Endothelial cell of umbilical vein (primary cell): ENCODE results near the gene DDIT4. TPM values are rescaled to one million over a fixed set of nuclear protein-coding genes. Genes with fewer than 3 reads are reported as not detected.

Experiments
- BruUV-seq: library from RNA; stranded (reverse); fragments of 400-500 nt; replicated peaks from 2 replicates; lab custom pipeline; 2021; lab: Mats Ljungman, UMichigan
- CTCF ChIA-PET: fragments of 300-600, 350-600 bp; sonication (Branson Sonifier 250); formaldehyde crosslinking; loops from one replicate; lab custom pipeline; 2021; ENCODE audit warnings: antibody characterized with exemption, inconsistent platforms; lab: Charles Lee
- POLR2A ChIA-PET: fragments of 300-600, 350-600 bp; sonication (Branson Sonifier 250); formaldehyde crosslinking; loops from one replicate; lab custom pipeline; 2021; ENCODE audit warnings: antibody characterized with exemption, inconsistent platforms; lab: Charles Lee
- DNase-seq: peaks from one replicate; pipeline ENCODE4 v3.0.0-alpha.2; 2011; ENCODE audit warnings: low read depth, low spot score
- FAIRE-seq: peaks from 2 replicates; lab custom pipeline; 2011; peaks lifted over from hg19 to GRCh38; lab: Jason Lieb, UNC
- H2AFZ ChIP-seq: 2 replicates; pipeline ENCODE4 v1.6.0; 2012; ENCODE audit warnings: low read depth, low read length, control low read depth, inconsistent platforms
- H3K27ac ChIP-seq: 2 replicates; pipeline ENCODE4 v1.5.1; 2011; ENCODE audit warnings: low read depth, mild to moderate bottlenecking, control low read depth, low read length, moderate library complexity; ENCODE audit not compliant: insufficient read depth
- H3K27me3 ChIP-seq, 2 experiments: 2 replicates each; pipeline versions ENCODE4 v1.6.0 to v1.6.1; 2011; ENCODE audit warnings: low read length in 2 of 2, mixed read lengths in 1 of 2; ENCODE audit not compliant: control insufficient read depth in 2 of 2, insufficient read depth in 2 of 2
- H3K36me3 ChIP-seq, 2 experiments: 2 replicates in 1 of 2; 3 replicates in 1 of 2; pipeline ENCODE4 v1.5.1; 2011; ENCODE audit warnings: low read length in 2 of 2, mild to moderate bottlenecking in 1 of 2, moderate library complexity in 1 of 2; ENCODE audit not compliant: control insufficient read depth in 2 of 2, insufficient read depth in 2 of 2; ENCODE audit errors: extremely low read depth in 1 of 2
- H3K4me1 ChIP-seq: 3 replicates; pipeline ENCODE4 v1.5.1; 2011; ENCODE audit warnings: mild to moderate bottlenecking, low read length; ENCODE audit not compliant: control insufficient read depth, insufficient read depth; ENCODE audit errors: extremely low read depth
- H3K4me2 ChIP-seq: 2 replicates; pipeline ENCODE4 v1.6.1; 2011; ENCODE audit warnings: low read length, control low read depth, mixed read lengths; ENCODE audit not compliant: insufficient read depth
- H3K4me3 ChIP-seq, 3 experiments: fragments of 200-600 bp in 1 of 3; sonication (generic), shearing (Covaris generic) in 1 of 3; replicated peaks in 1 of 3; 2 replicates each; pipeline ENCODE4 v1.5.1; 2011 to 2016; ENCODE audit warnings: control low read depth in 3 of 3, low read length in 3 of 3, mild to moderate bottlenecking in 2 of 3, inconsistent platforms in 1 of 3, low read depth in 1 of 3, moderate library complexity in 1 of 3; ENCODE audit not compliant: insufficient read depth in 1 of 3
- H3K79me2 ChIP-seq: 2 replicates; pipeline ENCODE4 v1.6.0; 2012; ENCODE audit warnings: low read length, inconsistent platforms; ENCODE audit not compliant: control insufficient read depth, insufficient read depth
- H3K9ac ChIP-seq: replicated peaks from 2 replicates; pipeline ENCODE3; 2011; ENCODE audit warnings: low read length, control low read depth; ENCODE audit not compliant: insufficient read depth; ENCODE audit errors: extremely low read depth
- H3K9me1 ChIP-seq: replicated peaks from 3 replicates; pipeline ENCODE4 v1.6.0; 2011; ENCODE audit warnings: mild to moderate bottlenecking, low read length; ENCODE audit not compliant: control insufficient read depth, insufficient read depth; ENCODE audit errors: extremely low read depth
- H3K9me3 ChIP-seq: replicated peaks from 2 replicates; pipeline ENCODE4 v1.5.1; 2012; ENCODE audit warnings: low read length, inconsistent platforms; ENCODE audit not compliant: control insufficient read depth, insufficient read depth
- H4K20me1 ChIP-seq: replicated peaks from 2 replicates; pipeline ENCODE3; 2011; ENCODE audit warnings: mild to moderate bottlenecking, low read length; ENCODE audit not compliant: control insufficient read depth, insufficient read depth; ENCODE audit errors: extremely low read depth
- EZH2 ChIP-seq: IDR thresholded peaks from 2 replicates; pipeline ENCODE4 v1.6.1; 2012; ENCODE audit warnings: borderline replicate concordance, low read depth, mild to moderate bottlenecking, moderate library complexity, low read length, inconsistent platforms; ENCODE audit not compliant: severe bottlenecking
- FOS ChIP-seq: IDR thresholded peaks from 2 replicates; pipeline ENCODE4 v1.6.1; 2011; ENCODE audit warnings: mild to moderate bottlenecking, low read length, moderate library complexity, borderline replicate concordance; ENCODE audit not compliant: insufficient read depth
- GATA2 ChIP-seq: IDR thresholded peaks from 2 replicates; pipeline ENCODE4 v1.7.0; 2011; ENCODE audit warnings: low read depth, mild to moderate bottlenecking, moderate library complexity, mixed read lengths, low read length; ENCODE audit not compliant: insufficient read length, insufficient read depth
- JUN ChIP-seq: IDR thresholded peaks from 2 replicates; pipeline ENCODE4 v1.6.1; 2011; ENCODE audit warnings: borderline replicate concordance, low read depth; ENCODE audit not compliant: insufficient read length, insufficient read depth
- MYC ChIP-seq: IDR thresholded peaks from one replicate; pipeline ENCODE4 v1.6.1; 2011; ENCODE audit warnings: mild to moderate bottlenecking, low read depth, low read length
- POLR2A ChIP-seq: IDR thresholded peaks from 2 replicates; pipeline ENCODE4 v1.6.1; 2012; ENCODE audit warnings: low read depth, mild to moderate bottlenecking, control low read depth, low read length
- POLR2AphosphoS5 ChIP-seq: IDR thresholded peaks from 2 replicates; pipeline ENCODE4 v1.6.1; 2012; ENCODE audit warnings: low read depth, mild to moderate bottlenecking, control low read depth, low read length, moderate library complexity; ENCODE audit not compliant: insufficient read depth
- dilution Hi-C: fragments of 300-500 bp; cut with MboI; formaldehyde crosslinking; loops from one replicate; pipeline ENCODE4 v1.15.0; 2019; ENCODE audit warnings: low sequenced_read_pairs; ENCODE audit not compliant: extremely low pct_ligation_motif_present
- intact Hi-C: fragments of 100-400 bp; cut with micrococcal nuclease; formaldehyde crosslinking; loops from one replicate; pipeline ENCODE4 v1.10.0; 2022
- polyA plus RNA-seq, 4 experiments: library from polyadenylated mRNA; depleted of rRNA in 3 of 4; stranded (reverse) in 3 of 4; unstranded in 1 of 4; fragments of >200 nt; gene quantifications; 2 replicates each; pipeline versions ENCODE4 v1.2.1 to v1.2.3, GENCODE V29; 2011 to 2012; ENCODE audit warnings: missing spikeins in 1 of 4
- total RNA-seq: library from RNA; stranded (reverse); gene quantifications from 2 replicates; pipeline ENCODE4 v1.2.3, GENCODE V29; 2021
- TF ChIP-seq, protein P1 (sequence below), 2 donors: IDR thresholded peaks; 1 replicate in 1 of 2; 2 replicates in 1 of 2; pipeline ENCODE4 v1.5.1; 2011; ENCODE audit warnings: low read length in 2 of 2, mild to moderate bottlenecking in 2 of 2, moderate library complexity in 2 of 2, control low read depth in 1 of 2, inconsistent platforms in 1 of 2, low read depth in 1 of 2; ENCODE audit not compliant: insufficient read depth in 1 of 2; ENCODE audit errors: extremely low read depth in 1 of 2
- TF ChIP-seq, protein P2 (sequence below): IDR thresholded peaks from 2 replicates; pipeline ENCODE4 v1.6.1; 2011; ENCODE audit not compliant: insufficient read depth, insufficient read length

The DDIT4 gene
- total and polyA plus RNA-seq, 2 donors (not counting 3 experiments of a cell fraction or from before 2014, with no cell fraction given) = 60.4 to 65.3 TPM

DNA sequence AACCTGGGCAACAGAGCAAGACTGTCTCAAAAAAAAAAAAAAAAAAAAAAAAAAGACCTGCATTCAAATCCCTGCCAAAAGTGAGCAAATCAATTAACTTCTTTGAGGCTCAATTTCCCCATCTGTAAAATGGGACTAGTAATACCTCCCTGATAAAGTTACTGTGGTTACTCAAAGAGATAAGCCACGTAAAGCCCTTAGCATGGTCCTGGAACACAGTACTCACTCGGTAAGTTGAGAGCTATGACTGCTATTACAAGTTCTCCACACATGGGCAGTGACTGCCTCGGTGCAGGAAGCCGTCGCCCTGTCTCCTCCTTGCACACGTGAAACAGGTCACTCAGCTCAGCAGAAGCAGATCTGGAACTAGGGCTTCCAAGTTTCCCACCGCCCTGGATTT is 37.9 kb downstream of the DDIT4 start:
- no peaks in the 10 kb centered on the region for H3K9me1 ChIP-seq
- dilution Hi-C loops (no loop called here), intact Hi-C loops (no loop called here)
- no peaks in the 10 kb centered on the region for H3K36me3 ChIP-seq
- BruUV-seq = no TSS peak
- H3K27me3 ChIP-seq = no peaks in the 10 kb centered on the region
- H4K20me1 ChIP-seq = no peaks in the 10 kb centered on the region
- no peak overlapping the region for H3K27ac ChIP-seq
- no peaks in the 10 kb centered on the region for H3K9me3 ChIP-seq
- peaks cover 41% of the 10 kb centered on the region for H3K4me1 ChIP-seq
- FAIRE-seq (no peak), DNase-seq (no peak)
- H3K4me3 ChIP-seq = no peak overlapping the region
- TF ChIP-seq GATA2 = no peak
- TF ChIP-seq EZH2 = no peak
- TF ChIP-seq FOS = no peak
- no peak for TF ChIP-seq JUN
- TF ChIP-seq, protein P1, sequence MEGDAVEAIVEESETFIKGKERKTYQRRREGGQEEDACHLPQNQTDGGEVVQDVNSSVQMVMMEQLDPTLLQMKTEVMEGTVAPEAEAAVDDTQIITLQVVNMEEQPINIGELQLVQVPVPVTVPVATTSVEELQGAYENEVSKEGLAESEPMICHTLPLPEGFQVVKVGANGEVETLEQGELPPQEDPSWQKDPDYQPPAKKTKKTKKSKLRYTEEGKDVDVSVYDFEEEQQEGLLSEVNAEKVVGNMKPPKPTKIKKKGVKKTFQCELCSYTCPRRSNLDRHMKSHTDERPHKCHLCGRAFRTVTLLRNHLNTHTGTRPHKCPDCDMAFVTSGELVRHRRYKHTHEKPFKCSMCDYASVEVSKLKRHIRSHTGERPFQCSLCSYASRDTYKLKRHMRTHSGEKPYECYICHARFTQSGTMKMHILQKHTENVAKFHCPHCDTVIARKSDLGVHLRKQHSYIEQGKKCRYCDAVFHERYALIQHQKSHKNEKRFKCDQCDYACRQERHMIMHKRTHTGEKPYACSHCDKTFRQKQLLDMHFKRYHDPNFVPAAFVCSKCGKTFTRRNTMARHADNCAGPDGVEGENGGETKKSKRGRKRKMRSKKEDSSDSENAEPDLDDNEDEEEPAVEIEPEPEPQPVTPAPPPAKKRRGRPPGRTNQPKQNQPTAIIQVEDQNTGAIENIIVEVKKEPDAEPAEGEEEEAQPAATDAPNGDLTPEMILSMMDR (IDR thresholded peaks at IDR 0.05; ENCODE audit: extremely low read depth in 1 of 2, insufficient read depth in 1 of 2, low read depth in 1 of 2, low read length in 2 of 2) = no peak
- TF ChIP-seq POLR2A = no peak
- no peak overlapping the region for H3K4me2 ChIP-seq
- CTCF ChIA-PET = no interaction called here
- H3K79me2 ChIP-seq = no peaks in the 10 kb centered on the region
- POLR2A ChIA-PET = interaction anchor here (0.7 kb wide), 2 partner anchors 26 to 38 kb away, joined by 5 to 8 read pairs; no protein-coding TSS in a partner anchor
- no peak overlapping the region for H3K9ac ChIP-seq
- no peak overlapping the region for H2AFZ ChIP-seq

DNA sequence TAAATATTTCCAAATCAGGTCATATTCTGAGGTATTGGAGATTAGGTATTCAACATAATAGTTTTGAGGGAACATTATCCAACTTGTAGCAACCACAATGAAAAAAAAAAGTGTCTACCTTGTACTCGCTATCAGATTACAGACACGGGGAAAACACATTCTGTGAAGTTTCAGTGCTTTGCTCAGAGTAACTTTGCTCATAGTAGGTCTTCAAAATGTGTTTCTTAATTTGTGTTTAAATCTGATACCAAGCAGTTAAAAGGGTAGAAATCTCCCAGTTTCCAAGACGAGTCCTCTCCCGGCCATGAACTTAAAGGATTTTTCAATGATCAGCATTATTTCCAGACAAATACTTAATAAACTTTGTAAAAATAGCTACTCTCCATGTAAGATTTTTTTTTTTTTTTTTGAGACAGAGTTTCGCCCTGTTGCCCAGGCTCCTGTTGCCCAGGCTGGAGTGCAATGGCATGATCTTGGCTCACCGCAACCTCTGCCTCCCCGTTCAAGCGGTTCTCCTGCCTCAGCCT is 39.2 kb downstream of the DDIT4 start:
- ChIA-PET CTCF (interaction anchor here (1.5 kb wide), 1 partner anchor 38 kb away, joined by 4 read pairs; no protein-coding TSS in a partner anchor), POLR2A (no interaction called here)
- Histone ChIP-seq H2AFZ (no peak overlapping the region), H3K9ac (no peak overlapping the region), H3K9me1 (no peaks in the 10 kb centered on the region), H3K4me2 (no peak overlapping the region), H3K27me3 (no peaks in the 10 kb centered on the region), H3K27ac (no peak overlapping the region), H3K9me3 (no peaks in the 10 kb centered on the region), H4K20me1 (no peaks in the 10 kb centered on the region), H3K36me3 (no peaks in the 10 kb centered on the region), H3K4me3 (no peak overlapping the region), H3K79me2 (no peaks in the 10 kb centered on the region), H3K4me1 (peaks cover 47% of the 10 kb centered on the region)
- FAIRE-seq = no peak
- DNase-seq = no peak
- no TSS peak for BruUV-seq
- TF ChIP-seq, protein P1 (IDR thresholded peaks at IDR 0.05; ENCODE audit: extremely low read depth in 1 of 2, insufficient read depth in 1 of 2, low read depth in 1 of 2, low read length in 2 of 2) = no peak
- TF ChIP-seq, protein P2, sequence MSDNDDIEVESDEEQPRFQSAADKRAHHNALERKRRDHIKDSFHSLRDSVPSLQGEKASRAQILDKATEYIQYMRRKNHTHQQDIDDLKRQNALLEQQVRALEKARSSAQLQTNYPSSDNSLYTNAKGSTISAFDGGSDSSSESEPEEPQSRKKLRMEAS = no peak
- TF ChIP-seq EZH2 (no peak), GATA2 (no peak), MYC (no peak), POLR2AphosphoS5 (no peak), JUN (no peak), FOS (no peak), POLR2A (no peak)
- intact Hi-C loops (no loop called here), dilution Hi-C loops (no loop called here)
